ENCODE results near the gene LGI1.
"Not testable (repeated sequence)": the region's sequence is repeated elsewhere in the genome, so short reads cannot be mapped to it uniquely, and the experiment has no call there.

The LGI1 gene

DNA sequence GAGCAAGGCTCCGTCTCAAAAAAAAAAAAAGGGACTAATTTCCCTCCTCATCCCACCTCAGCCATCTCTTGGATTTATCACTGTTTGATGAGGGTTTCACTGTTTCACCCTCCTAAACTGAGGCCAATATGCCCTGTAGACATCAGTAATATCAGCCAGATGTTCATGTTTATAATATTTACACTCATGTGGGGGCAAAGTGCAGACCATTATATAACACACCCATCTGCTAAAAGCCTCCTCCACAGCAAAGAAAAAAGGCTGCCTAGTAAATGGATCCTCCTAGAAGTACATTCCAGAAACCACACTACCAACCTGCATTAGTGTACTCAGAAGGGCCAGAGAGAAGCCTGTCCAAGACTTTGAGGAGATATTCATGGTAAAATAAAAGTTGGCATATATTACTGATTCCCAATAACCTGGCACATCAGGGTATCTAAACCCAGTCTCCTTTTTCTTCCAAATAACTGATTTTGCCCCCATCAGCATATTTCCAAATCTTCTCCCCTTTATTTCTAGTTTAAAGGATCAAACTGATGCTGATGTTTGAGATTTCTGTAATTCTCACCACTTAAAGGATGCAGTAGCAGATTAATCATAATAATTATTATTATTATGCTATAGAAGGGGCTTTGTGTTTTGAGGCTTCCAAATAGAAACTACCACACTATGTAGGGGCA is 55.1 kb downstream of the LGI1 start:
- no peak for DNase-seq

DNA sequence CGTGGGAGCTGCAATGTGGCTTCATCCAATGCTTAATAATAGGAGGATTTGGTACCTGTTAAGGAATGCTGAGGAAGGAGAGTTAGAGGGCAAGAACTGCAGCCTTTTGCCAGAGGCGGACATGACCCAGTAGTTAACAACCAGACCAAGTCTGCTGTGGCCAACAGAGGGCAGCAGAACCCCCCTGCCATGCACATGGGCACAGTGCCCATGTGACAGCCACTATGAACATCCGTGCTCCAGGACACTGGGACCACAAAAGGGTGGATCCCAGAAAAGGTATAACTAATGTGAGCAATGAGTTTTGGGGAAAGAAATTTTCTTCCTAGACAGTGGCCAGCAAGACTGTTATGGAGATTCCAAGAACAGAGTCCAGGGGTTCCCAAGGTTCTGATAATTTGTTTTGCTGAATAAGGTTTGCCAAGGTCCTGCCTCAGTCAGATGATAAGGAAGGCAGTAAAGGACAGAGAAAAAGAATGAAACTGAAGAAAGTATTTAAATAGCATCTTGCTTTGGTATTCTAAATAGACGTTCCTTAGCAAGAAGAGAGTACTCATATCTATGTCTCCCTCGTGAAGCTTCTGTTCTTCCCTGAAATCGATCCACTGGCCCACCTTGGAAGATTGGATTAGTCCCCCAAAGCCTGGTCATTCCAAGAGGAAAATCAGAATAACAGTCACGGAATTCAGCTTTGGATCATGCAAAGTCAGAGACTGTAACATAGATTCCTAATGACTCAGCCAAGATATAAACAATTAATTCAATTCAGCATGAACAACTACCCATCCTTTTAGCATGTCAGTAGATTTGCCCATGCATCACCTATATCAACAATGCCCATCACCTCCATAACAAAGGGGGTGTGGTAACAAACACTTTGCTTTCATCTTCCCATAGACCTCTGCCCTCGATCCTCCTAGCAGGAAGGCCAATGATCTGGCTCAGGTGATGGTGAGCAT is 56.0 kb downstream of the LGI1 start:
- peak; percentile 23 for DNase-seq

GRCh38 chr10:93815304-93816096 is 57.8 kb downstream of the LGI1 start:
- no peak for DNase-seq

DNA sequence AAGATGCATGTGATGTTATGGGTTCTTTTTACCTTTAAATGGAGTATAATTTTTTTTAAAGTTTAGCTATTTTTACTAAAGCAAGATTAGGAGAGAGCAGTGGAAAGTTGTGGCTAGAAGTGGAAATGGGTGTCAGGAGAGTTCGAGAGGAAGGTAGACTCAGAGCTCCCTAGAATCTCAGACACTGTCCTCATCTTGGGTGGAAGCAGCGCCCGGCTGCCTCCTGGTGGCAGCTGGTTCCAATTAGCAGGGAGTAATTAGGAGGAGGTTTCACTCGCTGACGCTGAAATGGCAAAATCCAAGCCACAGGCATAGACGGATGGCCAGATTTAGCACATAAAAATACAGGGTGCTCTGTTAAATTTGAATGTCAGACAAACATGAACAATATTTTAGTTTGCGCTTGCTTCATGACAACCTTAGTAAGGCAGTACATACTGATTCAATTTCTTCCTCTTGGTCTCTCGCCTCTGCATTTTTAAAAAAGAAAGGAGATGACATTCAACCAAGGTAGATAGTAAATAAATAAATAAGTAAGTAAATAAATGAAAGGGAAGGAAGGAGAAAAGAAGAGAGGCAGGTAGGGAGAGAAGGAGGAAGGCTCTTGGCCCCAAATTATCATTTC is 58.5 kb downstream of the LGI1 start:
- peak; percentile 24 for DNase-seq

DNA sequence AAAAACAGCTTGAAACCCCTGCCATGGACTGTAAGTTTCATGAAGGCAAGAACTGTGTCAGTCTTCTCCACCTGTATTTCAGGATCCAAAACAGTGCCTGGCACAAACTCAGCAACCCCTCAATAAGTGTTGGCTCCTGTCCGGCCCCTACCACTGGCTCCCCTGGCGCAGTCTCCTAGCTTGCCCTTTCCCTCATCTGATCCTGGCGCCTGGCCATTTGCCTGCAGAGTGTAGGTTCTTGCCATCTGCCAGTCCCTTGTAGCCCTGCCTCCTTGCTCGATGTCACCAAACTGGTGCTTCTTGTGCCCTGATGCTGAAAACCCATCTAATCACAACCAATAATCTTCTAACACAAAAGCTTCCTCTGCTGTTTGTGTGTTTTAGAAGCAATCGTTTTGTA is 60.4 kb downstream of the LGI1 start:
- DNase-seq, result no peak

GRCh38 chr10:93819520-93819919 is 61.8 kb downstream of the LGI1 start:
- DNase-seq, result no peak

GRCh38 chr10:93820434-93820833 is 62.7 kb downstream of the LGI1 start:
- no peak for DNase-seq

GRCh38 chr10:93821051-93821772 is 63.5 kb downstream of the LGI1 start:
- DNase-seq, result peak; percentile 6

GRCh38 chr10:93826355-93826754 is 68.6 kb downstream of the LGI1 start:
- no peak for DNase-seq

DNA sequence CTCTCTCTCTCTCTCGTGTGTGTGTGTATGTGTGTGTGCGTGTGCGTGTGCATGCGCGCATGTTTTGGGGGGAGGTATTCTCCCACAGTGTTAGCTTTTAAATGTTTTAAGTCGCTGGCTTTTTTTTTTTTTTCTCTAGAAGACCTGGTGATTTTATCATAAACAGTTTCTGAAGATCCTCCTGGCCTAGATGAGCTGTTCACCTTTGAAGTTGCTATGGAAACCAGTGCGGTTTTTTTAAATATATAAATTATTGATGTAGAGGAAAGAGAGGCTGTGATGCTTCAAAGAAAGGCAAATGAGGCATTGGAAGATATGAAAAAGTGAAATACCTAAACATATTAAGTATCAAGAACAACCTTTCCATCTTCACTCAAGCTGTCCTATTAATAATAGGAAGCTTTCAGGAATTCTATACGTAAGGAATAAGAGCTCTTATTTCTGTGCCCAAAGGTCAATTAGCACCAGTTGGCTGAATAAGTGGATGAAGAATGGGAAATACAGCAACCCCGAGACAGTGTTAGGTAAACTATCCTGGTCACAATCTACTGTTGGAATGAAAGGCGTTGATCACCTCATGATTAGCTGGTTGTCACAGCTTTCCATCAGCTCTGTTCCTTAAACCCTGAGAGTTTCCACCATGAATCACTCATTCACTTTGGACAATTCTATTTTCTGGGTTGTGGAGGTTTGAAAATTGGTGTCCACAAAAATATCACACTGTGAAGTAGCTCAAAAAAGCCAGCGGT is 69.5 kb downstream of the LGI1 start:
- DNase-seq, result peak; percentile 7

GRCh38 chr10:93831065-93831464 is 73.3 kb downstream of the LGI1 start:
- DNase-seq, result not testable (repeated sequence)

GRCh38 chr10:93835770-93836169 is 78.0 kb downstream of the LGI1 start:
- no peak for DNase-seq

GRCh38 chr10:93837822-93838221 is 80.1 kb downstream of the LGI1 start:
- DNase-seq, result no peak

DNA sequence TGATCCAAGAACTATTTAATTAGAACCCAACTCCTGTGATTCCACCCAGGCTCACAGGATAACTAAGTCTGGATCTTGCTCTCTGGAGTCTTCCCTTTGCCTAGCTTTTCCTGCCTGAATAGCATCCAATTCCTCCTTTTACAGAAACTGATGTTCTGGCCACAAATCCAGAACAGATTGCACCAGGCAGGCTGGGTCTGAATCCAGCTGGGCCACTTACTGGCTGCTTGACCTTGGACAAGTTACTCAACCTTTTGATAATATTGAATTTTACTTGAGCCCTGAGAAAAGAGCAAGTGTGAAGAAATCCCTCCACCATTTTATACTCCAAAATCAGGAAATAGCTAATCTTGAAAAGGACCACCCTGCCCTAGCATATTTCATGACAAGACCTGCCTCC is 80.5 kb downstream of the LGI1 start:
- no peak for DNase-seq

- DNase-seq, result no peak
These were observed 84.2 kb downstream of the LGI1 start for GRCh38 chr10:93841961-93842360.

DNA sequence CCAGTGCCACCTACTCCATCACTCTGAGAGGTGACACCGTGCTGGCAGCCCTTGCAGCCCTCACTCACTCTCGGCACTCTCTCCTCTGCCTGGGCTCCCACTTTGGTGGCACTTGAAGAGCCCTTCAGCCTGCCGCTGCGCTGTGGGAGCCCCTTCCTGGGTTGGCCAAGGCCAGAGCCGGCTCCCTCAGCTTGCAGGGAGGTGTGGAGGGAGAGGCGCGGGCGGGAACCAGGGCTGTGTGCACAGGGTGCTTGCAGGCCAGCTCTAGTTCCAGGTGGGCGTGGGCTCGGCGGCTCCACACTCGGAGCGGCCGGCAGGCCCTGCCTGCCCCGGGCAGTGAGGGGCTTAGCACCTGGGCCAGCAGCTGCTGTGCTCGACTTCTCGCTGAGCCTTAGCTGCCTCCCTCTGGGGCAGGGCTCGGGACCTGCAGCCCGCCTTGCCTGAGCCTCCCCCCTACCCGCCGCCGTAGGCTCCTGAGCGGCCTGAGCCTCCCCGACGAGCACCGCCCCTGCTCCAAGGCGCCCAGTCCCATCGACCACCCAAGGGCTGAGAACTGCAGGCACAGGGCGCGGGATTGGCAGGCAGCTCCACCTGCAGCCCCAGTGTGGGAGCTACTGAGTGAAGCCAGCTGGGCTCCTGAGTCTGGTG is 87.4 kb downstream of the LGI1 start:
- DNase-seq, result no peak
